ENCODE data around the gene SNTG2.
A peak's percentile ranks its signal among the peaks of the same experiment; 100 is the strongest.
"Not testable (repeated sequence)": the region's sequence is repeated elsewhere in the genome, so short reads cannot be mapped to it uniquely, and the experiment has no call there.

The SNTG2 gene

DNA sequence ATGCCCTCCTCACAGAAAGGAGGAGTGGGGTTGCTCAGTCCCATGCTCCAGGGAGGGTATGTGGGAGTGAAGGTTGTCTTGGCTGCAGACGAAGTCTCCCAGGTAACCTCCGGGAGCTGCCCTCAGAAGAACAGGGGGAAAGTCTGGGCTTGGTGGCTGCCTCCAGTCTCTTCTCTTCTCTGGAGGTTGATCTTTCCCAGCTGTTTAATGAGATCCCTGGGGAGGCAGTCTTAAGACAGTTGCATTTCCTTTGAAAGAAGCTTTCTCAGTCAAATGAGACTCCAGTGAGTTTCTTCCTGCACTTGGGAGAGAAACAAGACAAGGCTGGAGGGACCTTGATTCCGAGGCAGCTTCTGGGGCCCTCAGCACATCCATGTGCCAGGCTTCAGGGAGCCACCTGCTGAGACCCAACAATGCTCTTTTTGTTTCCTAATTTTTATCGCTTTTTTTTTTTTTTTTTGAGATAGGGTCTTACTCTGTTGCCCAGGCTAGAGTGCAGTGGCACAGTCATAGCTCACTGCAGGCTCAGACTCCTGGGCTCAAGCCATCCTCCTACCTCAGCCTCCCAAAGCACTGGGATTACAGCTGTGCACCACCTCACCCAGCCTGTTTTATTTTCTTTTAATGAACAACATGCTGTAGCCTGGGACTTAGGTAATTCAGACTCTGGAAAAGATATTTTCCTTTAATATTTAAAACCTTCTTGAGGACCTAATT lies 390.9 kb downstream of the SNTG2 start:
- DNase-seq = no peak

DNA sequence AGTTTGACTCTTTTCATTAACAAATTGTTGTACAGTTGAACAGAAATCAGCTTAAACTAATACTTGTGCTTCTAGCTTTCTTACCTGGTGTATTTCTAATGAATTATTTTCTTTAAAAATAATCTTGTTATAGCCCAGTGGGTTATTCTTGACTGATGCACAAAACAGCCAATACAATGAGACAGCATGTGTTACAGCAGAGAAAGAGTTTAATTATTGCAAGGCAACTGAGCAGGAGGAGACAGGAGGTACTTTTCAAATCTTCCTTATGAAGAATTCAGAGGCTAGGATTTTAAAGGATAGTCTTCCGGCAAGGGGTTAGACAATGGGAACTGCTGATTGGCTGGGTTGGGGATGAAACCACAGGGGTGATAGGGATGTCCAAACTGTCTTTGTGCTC lies 398.1 kb downstream of the SNTG2 start:
- no peak for DNase-seq

DNA sequence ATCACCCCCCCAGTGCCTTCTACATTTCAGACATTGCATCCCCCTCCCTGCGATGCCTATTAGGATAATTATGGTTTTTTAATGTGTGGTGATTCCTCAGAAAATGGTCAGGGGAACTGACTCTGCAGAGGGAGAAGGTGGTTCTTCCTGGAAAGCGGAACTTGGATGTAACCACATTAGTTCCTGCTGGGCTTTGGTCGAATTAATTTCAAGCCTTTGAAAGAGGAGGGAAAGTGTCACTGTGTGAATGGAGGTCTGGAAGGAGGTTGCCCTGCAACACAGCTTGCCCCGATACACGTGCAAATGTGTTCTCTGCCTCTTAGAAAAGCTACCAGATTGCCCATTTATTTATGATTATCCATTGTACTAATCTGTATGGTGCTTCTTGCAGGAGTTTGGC lies 399.5 kb downstream of the SNTG2 start:
- no peak for DNase-seq

DNA sequence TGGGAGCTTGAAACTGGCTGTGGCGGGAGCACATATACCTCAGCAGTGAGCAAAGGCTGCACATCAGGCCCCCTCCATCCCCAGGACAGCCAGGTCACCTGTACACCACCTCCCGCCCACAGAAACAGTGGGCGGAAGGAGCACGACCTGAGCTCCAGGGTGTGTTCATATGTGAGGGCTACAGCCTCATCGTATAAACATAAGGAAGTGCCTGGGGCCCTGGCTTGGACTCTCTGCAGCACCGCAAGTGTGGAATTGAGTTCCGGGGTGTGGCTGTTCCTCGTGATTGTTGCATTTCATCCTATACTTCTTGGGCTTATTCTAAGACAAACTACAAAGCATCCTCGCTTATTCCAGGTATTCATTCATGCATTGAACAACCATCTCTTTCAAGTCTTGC lies 402.5 kb downstream of the SNTG2 start:
- no peak for DNase-seq

DNA sequence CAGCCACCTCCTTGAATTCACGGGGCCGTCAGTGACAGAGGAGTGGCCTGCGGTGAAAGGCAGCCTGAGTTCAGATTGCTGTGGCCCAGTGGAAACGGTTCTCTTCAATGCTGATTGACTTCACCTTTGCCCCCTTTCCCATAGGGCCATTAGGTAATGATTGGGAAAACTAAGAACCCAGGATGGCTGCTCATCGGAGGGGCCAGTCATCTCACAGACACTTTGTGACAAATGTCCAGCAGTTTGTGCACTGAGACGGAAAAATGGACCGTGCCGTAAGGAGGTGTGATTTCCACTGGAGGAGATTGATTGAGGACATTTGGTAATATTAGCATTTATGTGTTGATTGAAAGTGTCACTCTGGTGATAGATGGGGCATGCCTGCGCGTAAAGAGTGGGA lies 402.9 kb downstream of the SNTG2 start:
- DNase-seq = no peak

DNA sequence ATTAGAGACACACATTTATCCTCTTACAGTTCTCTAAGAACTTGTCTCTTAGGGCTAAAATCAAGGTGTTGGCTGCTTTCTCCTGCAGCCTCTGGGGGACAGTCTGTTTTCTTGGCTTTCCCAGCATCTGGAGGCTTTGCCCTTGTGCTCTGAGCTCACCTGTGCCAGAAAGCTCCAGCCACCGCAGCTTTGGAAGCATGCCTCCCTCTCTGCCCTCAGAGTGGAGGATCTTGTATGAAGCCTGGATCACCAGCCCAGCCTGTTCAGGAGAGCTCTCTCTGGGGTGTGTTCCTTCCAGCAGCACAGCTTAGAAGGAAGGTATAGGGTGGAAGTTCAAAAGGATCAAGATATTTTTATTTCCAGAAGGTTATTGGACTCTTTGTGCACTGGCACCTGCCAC lies 409.5 kb downstream of the SNTG2 start:
- DNase-seq = no peak

DNA sequence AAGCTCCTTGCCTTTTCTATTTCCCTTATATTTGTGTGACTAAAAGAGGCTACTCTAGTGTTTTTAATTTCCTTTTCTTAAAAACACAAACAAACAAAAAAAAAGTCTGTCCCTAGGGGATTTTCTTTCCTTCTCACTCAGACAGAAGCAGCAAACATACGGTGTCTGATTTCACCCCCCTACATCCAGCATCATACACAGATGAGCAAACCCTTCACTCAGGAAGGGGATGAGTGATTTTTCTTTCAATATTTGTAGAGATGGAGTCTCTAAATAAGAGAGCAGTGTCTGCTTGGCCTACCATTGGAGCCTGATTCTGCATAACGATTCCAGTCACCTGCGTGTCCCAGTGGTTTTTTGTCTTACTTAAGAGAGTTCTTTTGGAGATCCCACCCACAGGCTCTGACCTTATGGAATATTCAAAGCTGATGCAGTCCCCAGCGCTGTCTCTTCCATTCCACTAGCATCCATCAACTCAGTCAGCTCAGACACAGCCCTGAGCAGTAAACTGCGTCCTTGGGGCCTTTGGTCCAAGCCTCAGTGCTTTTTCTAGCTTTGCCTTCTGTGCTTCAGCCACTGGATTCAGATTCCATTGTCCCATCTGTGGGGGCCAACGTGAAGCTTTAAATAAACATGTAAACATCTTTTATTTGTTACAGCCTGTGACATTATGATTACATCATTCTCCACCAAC lies 410.1 kb downstream of the SNTG2 start:
- no peak for DNase-seq

DNA sequence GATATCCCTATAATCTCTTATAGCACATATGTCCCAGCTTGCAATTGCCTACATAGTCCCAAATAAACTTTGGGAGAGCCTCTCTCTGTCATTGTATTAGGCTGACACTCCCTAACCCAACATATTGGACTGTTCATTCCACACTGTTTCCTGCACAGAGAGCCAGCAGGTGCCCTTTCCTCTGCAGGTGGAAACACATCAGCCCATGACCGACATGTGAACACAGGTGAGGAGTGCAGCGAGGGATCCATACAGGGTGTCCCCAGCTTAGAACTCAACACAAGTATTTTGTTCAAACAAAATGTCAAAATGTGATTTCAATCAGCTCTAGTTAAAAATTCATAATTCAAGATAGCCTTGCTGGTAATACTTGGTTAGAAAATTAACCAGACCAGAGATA lies 412.7 kb downstream of the SNTG2 start:
- no peak for DNase-seq

DNA sequence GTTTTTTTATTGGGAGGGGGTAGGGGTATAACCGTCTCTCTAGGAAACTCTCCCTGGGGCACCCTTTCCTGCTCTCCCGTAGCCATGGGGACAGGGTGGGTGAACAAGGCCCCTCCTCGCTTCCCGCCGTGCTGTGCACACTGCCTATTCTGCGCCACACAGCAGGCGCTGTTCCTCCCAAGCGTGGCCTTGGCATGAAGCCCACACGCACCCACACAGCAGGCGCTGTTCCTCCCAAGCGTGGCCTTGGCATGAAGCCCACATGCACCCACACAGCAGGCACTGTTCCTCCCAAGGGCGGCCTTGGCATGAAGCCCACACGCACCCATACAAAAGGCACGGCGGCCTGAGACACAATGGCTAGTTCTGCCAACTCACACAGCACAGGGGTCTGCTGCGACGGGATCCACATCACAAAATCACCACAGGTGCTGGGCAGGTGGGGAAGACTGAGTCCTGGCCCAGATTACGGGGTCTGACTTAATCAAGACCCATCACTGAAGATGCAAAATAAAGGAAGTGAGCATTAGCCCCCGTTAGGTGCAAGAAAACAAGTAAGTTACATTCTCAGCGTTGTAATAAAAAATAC lies 416.0 kb downstream of the SNTG2 start:
- no peak for DNase-seq

DNA sequence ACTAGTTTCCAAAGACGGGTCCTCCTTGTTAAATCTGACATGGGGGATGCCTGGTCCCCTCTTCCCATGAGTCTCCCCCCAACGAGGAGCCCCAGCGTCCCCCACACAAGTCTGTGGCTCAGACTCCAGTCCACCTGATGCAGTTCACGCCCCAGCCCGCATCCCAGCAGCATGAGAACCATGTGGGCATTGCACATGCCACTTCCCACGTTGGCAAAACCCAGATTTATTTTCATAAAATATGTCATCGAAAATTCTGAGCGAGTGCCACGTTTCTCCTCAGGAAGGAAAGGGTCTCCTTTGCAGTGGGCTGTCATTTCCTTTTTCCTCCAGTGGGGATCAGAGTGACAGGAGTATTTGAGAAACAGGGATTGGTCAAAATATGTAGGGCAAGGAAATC lies 417.0 kb downstream of the SNTG2 start:
- no peak for DNase-seq

DNA sequence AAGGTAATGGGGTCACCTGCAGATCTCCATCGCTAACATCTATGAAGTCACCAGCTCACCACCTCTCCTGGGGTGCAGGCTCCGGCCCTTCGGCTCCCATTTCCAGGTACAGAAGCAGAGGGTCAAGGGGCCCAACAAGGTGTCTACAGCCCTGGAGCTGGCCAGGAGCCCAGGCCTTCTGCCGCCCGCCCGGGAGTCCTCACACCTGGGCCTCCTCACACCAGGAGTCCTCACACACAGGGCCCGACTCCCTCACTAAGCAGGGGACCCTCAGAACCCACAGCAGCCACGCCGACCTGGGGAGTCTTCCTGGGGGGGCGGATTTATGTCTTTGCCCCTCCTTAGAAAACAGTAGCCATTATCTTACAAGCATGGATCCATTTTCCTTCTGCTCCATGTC lies 419.3 kb downstream of the SNTG2 start:
- DNase-seq = no peak

DNA sequence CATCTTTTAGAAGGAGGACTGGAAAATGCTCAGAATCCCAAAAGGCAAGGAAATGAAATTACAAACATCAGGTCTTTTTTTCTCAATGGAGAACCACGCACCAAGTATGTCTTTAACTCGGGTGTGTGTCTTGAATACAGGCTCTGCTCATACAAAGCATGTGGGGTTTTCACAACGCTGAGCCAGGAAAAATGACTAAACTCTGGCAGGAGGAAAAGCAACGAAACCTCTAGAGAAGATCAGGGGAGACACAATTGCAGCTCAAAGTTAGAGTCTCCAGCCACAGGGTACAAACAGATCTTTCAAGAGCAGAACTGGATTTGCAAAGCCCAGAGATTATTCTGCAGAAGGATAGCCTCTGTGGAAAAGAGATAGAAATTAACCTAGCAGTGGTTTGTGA lies 419.8 kb downstream of the SNTG2 start:
- DNase-seq = no peak

DNA sequence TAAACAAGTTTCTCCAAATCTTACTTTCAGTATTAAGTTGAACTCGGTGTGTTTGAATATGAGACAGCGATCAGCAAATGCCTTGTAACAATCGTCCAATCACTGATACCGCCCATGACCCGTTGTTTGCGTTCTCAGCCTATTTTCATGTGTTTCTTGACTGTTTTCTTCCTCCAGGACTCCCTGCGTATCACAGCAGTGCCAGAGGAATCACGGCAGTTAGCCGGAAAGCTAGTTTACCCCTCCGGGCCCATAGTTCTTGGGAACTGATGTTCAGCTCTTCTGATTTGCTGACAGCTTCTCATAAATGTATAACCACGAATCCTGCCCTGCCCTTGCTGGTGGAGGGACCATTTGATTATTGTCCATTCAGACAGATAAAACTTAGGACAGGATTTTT lies 420.4 kb downstream of the SNTG2 start:
- no peak for DNase-seq

DNA sequence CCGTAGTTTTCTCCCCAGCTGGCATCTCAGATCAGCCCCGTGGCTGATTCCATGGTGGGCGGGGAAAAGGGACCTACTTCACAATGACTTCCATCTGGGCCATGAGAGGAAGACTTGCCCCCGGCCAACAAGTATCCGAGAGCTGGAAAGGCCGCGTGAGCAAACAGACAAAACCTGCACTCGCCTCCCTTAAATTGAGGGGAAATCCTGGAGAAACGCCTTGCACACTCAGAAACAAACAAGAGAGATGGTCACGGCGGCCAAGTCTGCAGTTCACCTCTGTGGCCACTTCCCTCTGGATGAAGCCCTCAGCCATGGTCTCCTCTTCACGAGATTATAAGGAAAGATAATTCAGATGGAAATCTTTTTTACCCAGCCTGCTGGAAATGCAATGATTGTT lies 423.2 kb downstream of the SNTG2 start:
- no peak for DNase-seq

DNA sequence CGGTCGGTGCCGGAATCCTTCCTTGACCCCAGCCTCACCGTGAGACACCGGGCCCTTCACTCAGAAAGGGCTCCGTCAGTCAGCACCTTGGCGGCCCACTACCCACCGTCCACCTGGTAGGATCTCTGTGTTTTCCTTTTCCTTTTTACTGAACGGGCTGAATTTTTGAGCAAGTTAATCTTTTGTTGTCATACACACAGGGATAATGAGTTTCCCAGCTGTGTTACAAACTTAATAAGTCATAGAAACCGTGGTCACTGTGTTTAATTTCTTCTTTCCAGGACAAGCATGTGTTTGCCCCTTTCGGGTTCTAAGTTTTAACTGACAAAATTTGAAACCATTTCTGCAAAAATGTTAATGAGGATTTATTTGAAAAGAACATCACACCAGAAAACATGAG lies 423.6 kb downstream of the SNTG2 start:
- DNase-seq = no peak

DNA sequence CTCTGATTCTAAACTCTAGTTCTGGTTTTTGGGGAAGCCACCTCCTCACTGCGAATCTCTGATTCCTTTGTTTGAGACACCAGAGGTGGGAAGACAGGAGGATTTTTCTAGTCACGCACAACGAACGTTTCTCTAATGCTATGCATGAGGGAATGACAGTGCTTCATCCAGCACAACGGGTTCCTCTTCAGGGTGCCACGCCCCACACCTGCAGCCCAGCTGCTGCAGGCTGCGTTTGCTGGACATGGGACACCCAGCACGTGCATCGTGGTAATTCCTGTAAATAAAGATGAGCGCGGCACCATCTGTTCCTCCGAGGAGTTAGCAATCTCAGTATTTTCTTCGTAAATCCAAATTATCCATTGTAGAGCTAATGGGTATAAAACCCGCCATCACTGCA lies 425.1 kb downstream of the SNTG2 start:
- DNase-seq = peak; percentile 22 to 53

DNA sequence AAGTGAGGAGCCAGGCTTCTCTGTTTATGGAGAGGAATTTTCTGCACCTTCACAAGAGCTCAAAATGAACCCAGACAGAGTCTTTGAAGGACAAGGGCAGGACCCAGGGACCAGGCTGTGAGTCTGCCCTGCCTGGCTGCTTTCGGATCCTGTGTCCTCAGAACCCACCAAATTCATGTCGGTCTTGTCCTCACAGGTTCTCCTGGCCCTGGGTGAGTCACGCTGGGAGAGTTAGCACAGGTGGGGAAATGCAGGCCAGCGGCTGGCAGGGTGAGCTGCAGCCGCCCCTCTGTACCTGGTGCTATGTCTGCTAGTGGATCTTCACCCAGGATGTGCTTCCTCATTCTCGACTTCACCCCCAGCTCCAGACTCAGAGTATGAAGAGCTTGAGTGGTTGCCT lies 426.8 kb downstream of the SNTG2 start:
- DNase-seq = no peak

DNA sequence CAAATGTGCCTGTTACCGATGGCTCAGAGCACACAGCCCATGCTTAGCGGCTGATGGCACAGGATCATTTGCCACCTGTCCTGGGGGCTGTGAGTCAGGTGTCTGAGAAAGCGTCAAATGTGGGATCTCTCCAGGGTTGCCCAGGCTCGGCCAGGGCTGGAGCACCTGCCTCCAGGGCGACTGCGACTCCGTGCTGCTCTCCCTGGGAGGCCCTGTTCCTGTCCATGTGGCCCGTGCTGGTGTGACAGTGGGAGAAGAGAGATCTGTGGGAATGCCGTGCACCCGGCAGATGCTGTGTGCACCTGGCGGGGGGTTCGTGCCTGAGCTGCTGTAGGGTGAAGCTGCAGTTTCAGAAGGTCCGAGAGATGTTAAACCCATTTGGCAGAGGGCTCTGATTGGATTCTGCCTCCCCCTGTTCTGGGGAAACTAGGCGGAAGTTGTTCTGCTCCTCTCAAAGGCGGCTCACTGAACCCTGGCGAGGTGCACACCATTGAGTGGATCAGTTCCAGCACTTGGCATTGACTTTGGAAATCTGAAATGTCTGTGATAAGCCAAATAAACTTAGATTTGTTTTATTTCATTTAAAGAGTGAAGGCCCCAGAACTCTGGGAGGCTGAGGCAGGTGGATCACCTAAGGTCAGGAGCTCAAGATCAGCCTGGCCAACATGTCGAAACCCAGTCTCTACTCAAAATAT lies 428.0 kb downstream of the SNTG2 start:
- no peak for DNase-seq

DNA sequence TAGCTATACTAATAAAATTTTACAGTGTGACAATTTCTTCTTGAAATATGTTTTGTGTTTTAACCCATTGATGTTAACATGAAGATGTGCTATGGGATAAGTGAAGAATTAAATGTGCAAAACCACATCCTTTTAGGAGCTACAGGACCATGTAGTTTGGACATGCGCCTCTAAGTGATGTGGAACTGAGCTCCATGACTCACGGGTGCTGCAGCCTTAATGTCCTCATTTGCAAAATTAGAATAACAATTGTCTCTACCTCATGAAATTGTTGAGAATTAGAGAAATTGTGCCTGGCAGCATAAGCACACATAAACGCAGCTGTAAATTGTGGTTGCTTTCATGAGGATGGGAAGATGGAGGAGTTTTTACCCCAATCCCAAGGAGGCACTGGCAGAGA lies 431.0 kb downstream of the SNTG2 start:
- no peak for DNase-seq

DNA sequence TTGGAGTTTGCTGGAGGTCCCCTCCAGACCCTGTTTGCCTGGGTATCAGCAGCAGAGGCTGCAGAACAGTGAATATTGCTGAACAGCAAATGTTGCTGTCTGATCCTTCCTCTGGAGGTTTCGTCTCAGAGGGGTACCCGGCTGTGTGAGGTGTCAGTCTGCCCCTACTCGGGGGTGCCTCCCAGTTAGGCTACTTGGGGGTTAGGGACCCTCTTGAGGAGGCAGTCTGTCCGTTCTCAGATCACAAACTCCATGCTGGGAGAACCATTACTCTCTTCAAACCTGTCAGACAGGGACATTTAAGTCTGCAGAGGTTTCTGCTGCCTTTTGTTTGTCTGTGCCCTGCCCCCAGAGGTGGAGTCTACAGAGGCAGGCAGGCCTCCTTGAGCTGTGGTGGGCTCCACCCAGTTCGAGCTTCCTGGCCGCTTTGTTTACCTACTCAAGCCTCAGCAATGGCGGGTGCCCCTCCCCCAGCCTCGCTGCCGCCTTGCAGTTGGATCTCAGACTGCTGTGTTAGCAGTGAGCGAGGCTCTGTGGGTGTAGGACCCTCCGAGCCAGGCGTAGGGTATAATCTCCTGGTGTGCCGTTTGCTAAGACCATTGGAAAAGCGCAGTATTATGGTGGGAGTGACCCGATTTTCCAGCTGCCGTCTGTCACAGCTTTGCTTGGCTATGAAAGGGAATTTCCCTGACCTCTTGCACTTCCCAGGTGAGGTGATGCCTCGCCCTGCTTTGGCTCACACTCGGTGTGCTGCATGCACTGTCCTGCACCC lies 437.5 kb downstream of the SNTG2 start:
- not testable (repeated sequence) for DNase-seq

DNA sequence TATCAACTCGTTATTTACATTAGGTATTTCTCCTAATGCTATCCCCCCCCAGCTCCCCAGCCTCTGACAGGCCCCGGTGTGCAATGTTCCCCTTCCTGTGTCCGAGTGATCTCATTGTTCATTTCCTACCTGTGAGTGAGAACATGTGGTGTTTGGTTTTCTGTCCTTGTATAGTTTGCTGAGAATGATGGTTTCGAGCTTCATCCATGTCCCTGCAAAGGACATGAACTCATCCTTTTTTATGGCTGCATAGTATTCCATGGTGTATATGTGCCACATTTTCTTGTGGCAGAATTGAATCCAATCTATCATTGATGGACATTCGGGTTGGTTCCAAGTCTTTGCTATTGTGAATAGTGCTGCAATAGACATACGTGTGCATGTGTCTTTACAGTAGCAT lies 439.5 kb downstream of the SNTG2 start:
- not testable (repeated sequence) for DNase-seq

DNA sequence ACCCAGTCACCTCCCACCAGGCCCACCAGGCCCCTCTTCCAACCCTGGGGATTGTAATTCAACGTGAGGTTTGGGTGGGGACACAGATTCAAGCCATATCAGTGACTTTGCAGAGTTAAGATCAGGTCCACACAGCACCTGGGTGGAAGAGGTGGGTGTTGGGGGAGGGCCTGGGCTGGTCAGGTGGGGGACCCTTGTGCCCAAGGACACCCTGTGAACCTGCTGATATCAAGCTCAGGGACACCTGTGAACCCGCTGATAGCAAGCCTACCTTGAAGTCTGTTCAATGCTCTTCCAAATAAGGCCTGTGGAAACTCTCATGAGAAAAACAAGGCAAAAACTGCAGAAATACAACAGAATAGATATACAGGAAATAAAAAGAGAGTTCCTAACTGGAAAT lies 442.7 kb downstream of the SNTG2 start:
- DNase-seq = no peak

Data from NCI-H526 (cell line).